Panc1 (cell line): ENCODE results near the gene GOLPH3. TPM values are rescaled to one million over a fixed set of nuclear protein-coding genes. Genes with fewer than 3 reads are reported as not detected.

Experiments
- ATAC-seq: fragments of 200-7000 bp; cut with Tn5 transposase; 2 replicates; pipeline ENCODE4 v1.9.1; 2020; ENCODE audit warnings: mild to moderate bottlenecking, moderate library complexity
- BruUV-seq: library from RNA; stranded (reverse); fragments of 400-500 nt; replicated peaks from 2 replicates; lab custom pipeline; 2021; lab: Mats Ljungman, UMichigan
- CTCF ChIA-PET: fragments of 300-600 bp; sonication (Branson Sonifier 250); formaldehyde crosslinking; loops from one replicate; lab custom pipeline; 2022; ENCODE audit warnings: antibody characterized with exemption; lab: Charles Lee
- POLR2A ChIA-PET: fragments of 300-600 bp; sonication (Branson Sonifier 250); formaldehyde crosslinking; loops from one replicate; lab custom pipeline; 2022; ENCODE audit warnings: antibody characterized with exemption; lab: Charles Lee
- DNase-seq: peaks from one replicate; pipeline ENCODE4 v3.0.0-alpha.2; 2010; ENCODE audit warnings: low read depth, low spot score
- H3K27ac ChIP-seq: 2 replicates; pipeline ENCODE4 v1.5.1; 2011; ENCODE audit warnings: mild to moderate bottlenecking, low read length, inconsistent platforms
- H3K27me3 ChIP-seq: fragments of 200-500 bp; sonication (Bioruptor generic); 2 replicates; pipeline ENCODE4 v1.6.0; 2014; ENCODE audit warnings: low read length, inconsistent platforms; ENCODE audit not compliant: control insufficient read depth, insufficient read depth
- H3K36me3 ChIP-seq: fragments of 200-500 bp; sonication (Bioruptor generic); 2 replicates; pipeline ENCODE4 v1.5.1; 2014; ENCODE audit warnings: inconsistent platforms, mild to moderate bottlenecking, low read length, moderate library complexity; ENCODE audit not compliant: control insufficient read depth, insufficient read depth
- H3K4me1 ChIP-seq: 2 replicates; pipeline ENCODE4 v1.5.1; 2011; ENCODE audit warnings: inconsistent platforms, mild to moderate bottlenecking, low read length, moderate library complexity; ENCODE audit not compliant: control insufficient read depth, insufficient read depth
- H3K4me3 ChIP-seq, 2 experiments: 2 replicates each; pipeline ENCODE4 v1.5.1; 2011 to 2012; ENCODE audit warnings: low read depth in 2 of 2, low read length in 2 of 2, mild to moderate bottlenecking in 2 of 2, inconsistent platforms in 1 of 2, moderate library complexity in 1 of 2
- H3K9me3 ChIP-seq: fragments of 200-500 bp; sonication (Bioruptor generic); 2 replicates; pipeline ENCODE4 v1.5.1; 2014; ENCODE audit warnings: low read depth, mild to moderate bottlenecking, inconsistent platforms, low read length, moderate library complexity; ENCODE audit not compliant: control insufficient read depth, insufficient read depth
- CTCF ChIP-seq: fragments of 450-650 bp; IDR thresholded peaks from 2 replicates; pipeline ENCODE4 v1.5.1; 2017; ENCODE audit warnings: mild to moderate bottlenecking
- POLR2AphosphoS5 ChIP-seq: IDR thresholded peaks from 2 replicates; pipeline ENCODE4 v1.6.1; 2012; ENCODE audit warnings: mild to moderate bottlenecking, low read depth, low read length, moderate library complexity
- REST ChIP-seq, 2 experiments: IDR thresholded peaks; 2 replicates each; pipeline ENCODE4 v1.6.1; 2011 to 2012; ENCODE audit warnings: low read depth in 2 of 2, control low read depth in 1 of 2, low read length in 1 of 2, mild to moderate bottlenecking in 1 of 2, moderate library complexity in 1 of 2; ENCODE audit not compliant: insufficient read depth in 1 of 2
- SIN3A ChIP-seq: IDR thresholded peaks from 2 replicates; pipeline ENCODE4 v1.6.1; 2012; ENCODE audit warnings: low read depth, mild to moderate bottlenecking, low read length, moderate library complexity, borderline replicate concordance; ENCODE audit not compliant: insufficient read depth
- TCF7L2 ChIP-seq: IDR thresholded peaks from 2 replicates; pipeline ENCODE4 v1.6.1; 2011; ENCODE audit warnings: mild to moderate bottlenecking, low read depth, low read length, inconsistent platforms
- in situ Hi-C: cut with HindIII; loops from 2 replicates; pipeline ENCODE4 v1.10.0; 2016; ENCODE audit warnings: low sequenced_read_pairs, low pct_unique_long_range_greater_than_20kb
- intact Hi-C: fragments of 100-400 bp; cut with micrococcal nuclease; formaldehyde crosslinking; loops from one replicate; pipeline ENCODE4 v1.10.0; 2022; ENCODE audit not compliant: unreplicated experiment
- total RNA-seq: library from RNA; stranded (reverse); gene quantifications from one replicate; pipeline ENCODE4 v1.2.1, GENCODE V29; 2021; ENCODE audit not compliant: unreplicated experiment

GOLPH3 gene
- total RNA-seq, 1 experiment from 2014 or later, result 89.7 TPM

GRCh38 chr5:32132757-32133156, 41.4 kb downstream of the GOLPH3 start:
- no TSS peak for BruUV-seq
- no peak for DNase-seq
- H3K27ac ChIP-seq, result no peak overlapping the region
- no peaks in the 10 kb centered on the region for H3K4me1 ChIP-seq
- no peaks in the 10 kb centered on the region for H3K9me3 ChIP-seq
- ChIA-PET CTCF (no interaction called here), POLR2A (no interaction called here)
- in situ Hi-C loops, result no loop called here
- no peak overlapping the region for H3K4me3 ChIP-seq
- peaks cover 9% of the 10 kb centered on the region; the same call in 1 of the 2 replicates for H3K36me3 ChIP-seq
- ATAC-seq, result no peak
- no peak for TF ChIP-seq REST (IDR thresholded peaks at IDR 0.05; ENCODE audit: insufficient read depth in 1 of 2, low read depth in 2 of 2, low read length in 1 of 2)
- no peak for TF ChIP-seq SIN3A
- TF ChIP-seq CTCF, result no peak
- no peak for TF ChIP-seq POLR2AphosphoS5
- no peak for TF ChIP-seq TCF7L2
- intact Hi-C loops, result no loop called here
- no peaks in the 10 kb centered on the region for H3K27me3 ChIP-seq

- H3K4me3 ChIP-seq, result no peak overlapping the region
- H3K4me1 ChIP-seq, result no peaks in the 10 kb centered on the region
- ChIA-PET CTCF (no interaction called here), POLR2A (no interaction called here)
- H3K36me3 ChIP-seq, result peaks cover 15% of the 10 kb centered on the region; the same call in 1 of the 2 replicates
- no peak for DNase-seq
- in situ Hi-C loops (no loop called here), intact Hi-C loops (no loop called here)
- H3K9me3 ChIP-seq, result no peaks in the 10 kb centered on the region
- ATAC-seq, result no peak
- BruUV-seq, result no TSS peak
- no peak overlapping the region for H3K27ac ChIP-seq
- TF ChIP-seq CTCF, result no peak
- no peak for TF ChIP-seq TCF7L2
- no peak for TF ChIP-seq POLR2AphosphoS5
- no peaks in the 10 kb centered on the region for H3K27me3 ChIP-seq
Measured at GRCh38 chr5:32131604-32132003, 42.5 kb downstream of the GOLPH3 start.
